Epidermal melanocyte (primary cell): Measurements from ENCODE around the gene NKAIN4.

Experiments used
- DNase-seq: peaks from one replicate; pipeline ENCODE4 v3.0.0; 2011; ENCODE audit warnings: low spot score; ENCODE audit not compliant: insufficient read length

Gene NKAIN4

DNA sequence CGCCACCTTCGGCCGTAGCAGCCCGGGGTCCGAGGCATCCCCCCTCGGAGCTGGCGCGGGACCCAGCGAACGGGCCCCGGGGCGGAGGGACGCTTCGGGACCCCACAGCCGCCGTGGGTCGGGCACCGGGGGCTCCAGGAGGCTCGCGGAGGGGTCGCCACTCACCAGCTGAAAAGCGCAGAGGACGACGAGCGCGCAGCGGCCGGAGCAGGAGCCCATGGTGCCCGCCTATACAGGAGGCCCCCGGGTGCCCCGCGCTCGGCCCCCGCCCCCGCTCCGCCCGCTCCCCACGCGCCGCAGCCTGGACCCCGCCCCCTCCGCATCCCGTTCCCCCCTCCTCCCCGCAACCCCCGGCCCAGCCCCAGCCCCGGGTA is at the start of gene NKAIN4:
Gene NKAIN4 (minus strand): TSS at position 232 of the 374 bp plus-strand sequence. CDS start 13 bp downstream, at position 219.
- no peak for DNase-seq

DNA sequence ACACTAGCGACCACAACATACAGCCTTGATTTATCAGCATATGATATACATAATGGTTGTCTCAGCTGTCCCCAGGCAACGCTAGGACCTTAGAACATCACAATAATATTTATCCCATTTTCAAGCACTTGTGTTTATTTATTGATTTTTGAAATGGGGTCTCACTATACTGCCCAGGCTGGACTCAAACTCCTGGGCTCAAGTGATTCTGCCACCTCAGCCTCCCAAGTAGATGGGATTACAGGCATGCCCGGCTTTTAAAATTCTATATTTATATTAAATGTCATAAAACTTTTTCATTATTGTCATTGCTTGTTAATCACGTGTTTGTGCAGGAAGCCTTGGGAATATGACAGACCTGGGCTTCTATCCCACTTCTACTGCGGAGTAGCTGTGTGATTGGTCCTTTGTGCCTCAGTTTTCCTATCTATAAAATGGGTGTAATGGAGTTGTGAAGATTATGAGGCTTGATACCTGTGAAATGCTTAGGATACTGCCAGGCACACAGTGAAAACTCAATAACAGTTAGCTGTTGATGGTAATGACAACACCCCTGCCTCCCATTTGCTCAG is 48.9 kb upstream of the NKAIN4 start:
- no peak for DNase-seq

DNA sequence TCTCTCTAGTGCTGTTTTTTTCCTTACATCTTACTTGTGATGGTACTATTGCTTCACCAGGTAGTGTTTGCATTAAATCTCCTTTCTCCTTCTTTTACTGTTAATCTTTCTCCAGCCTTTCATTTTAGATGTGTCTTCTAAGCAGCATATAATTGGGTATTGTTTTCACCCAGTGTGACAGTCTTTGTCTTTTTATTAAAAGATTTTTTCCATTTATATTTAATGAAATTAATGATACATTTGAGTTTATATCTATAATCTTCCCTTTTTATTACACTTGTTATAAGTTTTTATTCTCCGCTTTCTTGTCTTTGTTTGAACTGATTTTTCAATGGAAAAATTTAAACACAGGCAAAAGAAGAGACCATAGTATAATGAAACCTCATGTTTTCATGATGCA is 47.4 kb upstream of the NKAIN4 start:
- DNase-seq, result no peak

DNA sequence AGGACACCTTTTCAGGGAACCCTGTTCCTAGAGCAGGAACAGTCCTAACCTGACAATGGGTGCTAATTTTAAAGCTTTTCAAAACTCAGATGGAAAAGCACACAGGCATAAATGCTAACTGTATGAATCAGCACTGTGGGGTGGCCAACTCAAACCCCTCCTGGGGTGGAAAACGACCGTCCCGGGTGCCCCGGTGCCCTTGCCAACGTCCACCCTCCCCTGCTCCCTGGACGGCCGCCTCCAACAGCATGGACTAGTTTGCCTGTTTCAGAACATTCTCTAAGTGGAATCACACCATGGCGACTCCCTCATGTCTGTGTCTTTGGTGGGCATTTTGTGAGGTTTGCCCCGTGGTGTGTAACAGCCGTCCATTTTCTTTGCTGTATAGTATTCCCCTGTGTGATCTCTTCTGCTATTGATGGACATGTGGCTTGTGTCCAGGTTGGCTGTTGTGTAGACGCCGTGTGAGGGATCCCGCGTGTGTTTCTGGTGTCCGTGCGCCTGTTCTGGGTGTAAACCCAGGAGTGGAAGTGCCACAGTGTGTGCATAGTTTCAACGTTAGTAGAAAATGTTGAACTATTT is 44.6 kb upstream of the NKAIN4 start:
- no peak for DNase-seq

DNA sequence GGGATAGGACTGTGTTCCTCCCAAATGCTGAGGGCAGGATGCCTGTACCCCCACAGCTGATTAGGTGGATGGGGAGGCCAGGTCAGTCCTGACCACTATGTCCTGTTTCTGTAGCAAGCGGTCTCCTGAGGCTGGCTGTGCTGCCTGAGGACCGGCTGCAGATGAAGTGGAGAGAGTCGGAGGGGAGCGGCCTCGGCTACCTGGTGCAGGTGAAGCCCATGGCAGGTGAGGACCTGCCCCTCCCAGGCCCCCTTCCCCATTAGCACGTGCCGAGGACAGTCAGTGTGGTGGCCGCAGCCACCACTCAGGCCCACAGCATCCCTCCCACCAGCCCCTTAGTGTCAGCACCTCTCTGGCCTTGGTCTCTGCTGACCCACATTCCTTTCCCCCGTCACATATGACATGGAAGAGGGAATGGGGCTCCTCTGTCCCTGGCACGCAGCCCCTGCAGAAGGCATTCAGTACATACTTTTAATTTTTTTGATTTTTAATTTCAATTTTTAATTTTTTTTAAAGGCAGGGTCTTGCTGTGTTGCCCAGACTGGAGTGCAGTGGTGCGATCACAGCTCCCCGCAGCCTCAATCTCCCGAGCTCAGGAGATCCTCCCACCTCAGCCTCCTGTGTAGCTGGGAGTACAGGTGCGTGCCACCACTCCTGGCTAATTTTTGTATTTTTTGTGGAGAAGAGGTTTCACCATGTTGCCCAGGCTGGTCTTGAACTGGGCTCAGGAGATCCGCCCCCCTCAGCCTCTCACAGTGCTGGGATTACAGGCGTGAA is 43.7 kb upstream of the NKAIN4 start:
- no peak for DNase-seq

DNA sequence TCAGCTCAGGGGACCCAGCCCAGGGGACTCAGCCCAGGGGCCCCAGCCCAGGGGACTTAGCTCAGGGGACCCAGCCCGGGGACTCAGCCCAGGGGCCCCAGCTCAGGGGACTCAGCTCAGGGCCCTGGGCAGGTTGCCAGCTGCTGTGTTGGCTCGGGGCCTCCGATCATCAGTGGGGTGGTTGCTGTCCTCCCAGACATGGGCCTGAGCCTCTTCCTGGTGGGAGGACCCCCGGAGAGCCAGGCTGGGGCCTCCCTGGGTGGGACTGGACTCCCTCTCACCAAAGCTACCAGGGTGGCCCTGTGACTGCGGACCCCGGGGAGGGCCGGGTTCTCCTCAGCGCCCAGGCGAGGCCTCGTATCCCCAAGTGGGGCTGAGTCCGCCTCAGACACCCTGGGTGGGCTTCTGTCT is 43.1 kb upstream of the NKAIN4 start:
- no peak for DNase-seq

DNA sequence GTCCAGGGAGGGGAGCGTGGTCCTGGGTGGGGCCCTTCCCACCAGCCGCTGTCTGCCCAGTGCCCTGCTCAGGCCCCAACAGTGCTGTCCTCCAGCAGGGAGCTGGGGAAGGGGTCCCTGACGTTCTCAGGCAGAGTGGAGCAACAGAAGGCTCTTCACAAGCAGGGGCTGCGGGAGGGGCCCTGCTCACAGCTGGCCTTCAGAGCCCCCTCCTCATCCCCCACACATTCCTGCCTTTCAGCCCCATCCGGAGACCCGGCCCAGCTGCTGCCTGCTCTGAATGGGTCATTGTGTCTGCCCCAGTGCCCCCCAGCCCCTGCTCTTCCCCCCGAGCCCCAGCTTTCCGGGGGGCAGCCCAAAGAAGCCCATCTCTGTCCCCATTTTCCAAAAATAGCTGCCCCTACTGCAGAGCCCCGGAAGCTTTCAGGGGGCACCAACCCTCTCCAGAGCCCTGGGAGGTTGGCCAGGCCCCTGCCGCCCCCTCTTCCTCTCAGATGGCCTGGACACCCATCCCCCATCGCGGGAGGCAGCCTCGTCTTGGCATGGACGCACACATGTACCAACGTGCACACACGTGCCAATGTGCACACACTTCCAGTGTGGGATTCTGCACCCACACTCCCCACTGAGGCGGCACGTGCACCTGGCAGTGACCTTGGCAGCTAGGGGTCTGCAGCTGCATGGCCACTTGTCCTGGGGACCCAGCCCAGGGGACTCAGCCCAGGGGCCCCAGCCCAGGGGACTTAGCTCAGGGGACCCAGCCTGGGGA is 42.5 kb upstream of the NKAIN4 start:
- DNase-seq, result no peak

DNA sequence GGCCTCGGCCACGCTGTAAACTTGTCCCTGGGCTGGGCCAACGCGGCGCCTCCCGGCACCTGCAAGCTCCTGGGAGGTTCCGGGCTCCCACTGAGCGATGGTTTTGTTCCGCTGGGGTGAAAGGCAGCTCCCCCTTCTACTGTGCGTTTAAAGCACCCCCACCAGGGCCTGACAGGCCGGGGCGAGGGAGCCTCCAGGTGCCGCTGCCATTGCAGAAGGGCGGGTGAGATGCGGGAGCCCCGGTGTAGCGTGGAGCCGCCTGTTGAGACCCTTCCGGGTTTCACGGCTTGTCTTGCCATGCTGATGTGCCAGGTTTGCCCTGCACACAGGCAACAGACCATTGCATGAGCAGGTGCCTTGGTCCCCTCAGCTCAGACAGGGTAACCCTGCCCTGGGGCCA is 41.6 kb upstream of the NKAIN4 start:
- DNase-seq, result no peak

DNA sequence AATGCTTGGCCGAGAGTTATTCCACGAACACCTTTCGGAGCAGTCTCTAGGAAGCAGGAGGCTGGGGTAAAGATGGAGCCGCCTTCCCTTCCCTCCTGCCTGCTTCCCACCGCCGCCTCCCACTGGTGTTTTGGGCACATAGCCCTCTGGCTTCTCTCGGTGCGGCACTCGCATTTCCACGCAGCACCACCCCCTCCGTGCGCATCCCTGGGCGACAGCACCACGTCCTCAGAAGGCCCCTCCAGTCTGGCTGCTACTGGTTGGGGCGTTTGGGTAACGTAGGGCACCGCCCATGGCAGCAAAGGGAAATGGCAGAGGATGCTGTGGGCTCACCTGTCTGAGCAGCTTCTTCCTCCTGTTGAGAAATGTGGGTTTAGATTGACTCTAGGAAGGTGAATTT is 41.2 kb upstream of the NKAIN4 start:
- no peak for DNase-seq

DNA sequence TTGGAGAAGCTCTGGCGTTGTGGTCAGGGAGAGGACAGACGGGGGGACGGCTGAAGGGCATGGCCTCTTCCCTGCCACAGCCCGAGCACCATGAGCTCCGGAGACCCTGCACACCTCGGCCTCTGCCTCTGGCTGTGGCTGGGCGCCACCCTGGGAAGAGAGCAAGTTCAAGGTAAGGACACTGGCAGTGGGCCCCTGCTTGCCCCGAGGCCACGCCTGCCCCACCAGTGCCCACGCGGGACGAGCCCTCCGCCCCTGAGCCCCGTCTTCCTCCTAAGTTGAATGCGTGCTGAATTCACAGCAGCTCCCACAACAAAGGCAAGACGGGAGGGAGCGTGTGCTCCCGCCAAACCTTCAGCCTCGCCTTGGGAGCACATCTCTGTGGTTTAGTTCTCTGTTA is 40.8 kb upstream of the NKAIN4 start:
- DNase-seq, result no peak

DNA sequence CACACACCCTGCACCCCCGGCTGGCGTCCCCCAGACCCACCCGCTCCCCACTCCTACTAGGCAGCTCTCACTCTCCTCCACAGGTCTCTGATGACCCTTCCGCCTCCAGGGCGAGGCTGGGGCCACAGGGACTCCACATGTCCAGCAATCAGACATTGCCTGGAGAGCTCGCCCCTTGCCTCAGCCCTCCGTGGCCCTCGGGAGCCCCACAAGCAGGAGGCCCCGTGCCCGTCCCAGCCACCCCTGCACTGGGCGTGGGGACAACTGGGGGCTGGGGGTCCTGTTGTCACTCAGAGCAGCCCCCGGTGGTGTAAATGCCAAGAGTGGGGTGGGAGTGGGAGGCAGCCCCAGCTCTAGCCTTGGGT is 40.3 kb upstream of the NKAIN4 start:
- DNase-seq, result no peak

DNA sequence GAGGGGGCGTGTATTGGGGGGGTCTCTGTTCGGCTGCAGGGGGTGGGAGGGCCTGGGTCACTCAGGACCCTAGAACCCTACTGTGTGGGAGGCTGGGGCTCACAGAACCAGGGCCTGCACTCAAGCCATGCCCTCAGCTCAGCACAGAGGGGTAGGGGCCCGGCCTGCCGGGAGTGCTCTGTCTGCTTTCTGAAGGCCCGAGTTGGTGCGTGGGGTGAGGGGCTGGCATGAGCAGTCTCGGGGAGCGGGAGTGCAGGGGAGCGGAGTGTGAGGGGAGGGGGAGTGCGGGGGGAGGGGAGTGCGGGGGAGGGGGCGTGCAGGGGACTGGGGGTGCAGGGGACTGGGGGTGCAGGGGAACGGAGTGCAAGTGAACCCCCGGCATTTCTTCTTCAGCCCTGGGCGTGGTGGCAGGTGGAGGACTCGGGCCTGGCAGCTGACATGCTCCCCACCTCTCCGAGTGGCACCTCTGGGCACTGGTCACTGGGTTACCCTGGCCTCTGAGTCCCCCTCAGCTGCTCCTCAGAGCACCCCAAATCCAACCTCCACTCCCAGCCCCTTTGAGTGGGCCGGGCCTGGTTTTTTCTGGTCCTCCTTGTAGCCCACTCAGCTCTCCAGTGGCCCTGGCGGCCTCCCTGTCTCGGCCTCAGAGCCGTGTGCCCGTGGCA is 39.7 kb upstream of the NKAIN4 start:
- DNase-seq, result no peak

DNA sequence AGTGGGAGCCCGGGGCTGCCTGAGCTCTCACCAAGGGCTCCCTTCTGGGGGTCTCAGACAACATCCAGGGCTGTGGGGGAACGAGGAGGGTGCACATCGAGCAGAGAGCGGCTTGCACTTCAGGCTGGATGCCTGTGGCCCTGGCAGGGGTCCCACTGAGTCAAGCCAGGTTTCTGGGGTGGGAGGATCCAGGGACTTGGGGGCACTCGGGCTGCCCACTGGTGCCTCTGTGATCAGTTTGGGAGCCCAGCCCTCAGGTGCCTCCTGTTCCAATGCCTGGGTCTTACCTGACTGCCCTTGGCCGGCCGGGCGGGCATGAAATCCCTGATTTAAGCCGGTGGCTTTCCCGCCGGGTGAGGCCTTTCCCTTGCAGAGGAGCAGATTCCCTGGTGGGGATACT is 39.2 kb upstream of the NKAIN4 start:
- DNase-seq, result no peak

DNA sequence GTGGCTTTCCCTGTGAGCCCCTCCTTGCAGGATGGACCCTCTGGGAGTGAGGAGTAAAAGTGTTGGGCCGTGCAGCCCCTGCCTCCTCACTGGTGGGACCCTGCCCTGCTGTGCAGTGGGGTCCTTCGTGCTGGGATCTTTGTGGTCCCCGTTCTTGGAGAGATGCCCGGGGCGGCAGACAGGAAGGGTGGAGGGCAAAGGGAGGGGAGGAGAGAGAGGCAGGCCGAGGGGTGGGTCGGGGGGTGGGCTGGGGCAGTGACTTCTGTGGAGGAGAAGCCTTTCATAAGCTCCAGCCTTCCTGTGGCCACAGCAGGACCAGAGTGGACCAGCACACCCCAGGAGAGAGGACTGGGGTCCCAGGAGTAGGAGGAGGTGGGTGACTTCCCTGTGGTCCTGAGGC is 38.6 kb upstream of the NKAIN4 start, which contains the start of gene COL20A1:
Gene COL20A1 (plus strand): TSS at position 283 of the 400 bp plus-strand sequence. CDS start 1,922 bp downstream, outside the sequence.
- DNase-seq, result no peak

DNA sequence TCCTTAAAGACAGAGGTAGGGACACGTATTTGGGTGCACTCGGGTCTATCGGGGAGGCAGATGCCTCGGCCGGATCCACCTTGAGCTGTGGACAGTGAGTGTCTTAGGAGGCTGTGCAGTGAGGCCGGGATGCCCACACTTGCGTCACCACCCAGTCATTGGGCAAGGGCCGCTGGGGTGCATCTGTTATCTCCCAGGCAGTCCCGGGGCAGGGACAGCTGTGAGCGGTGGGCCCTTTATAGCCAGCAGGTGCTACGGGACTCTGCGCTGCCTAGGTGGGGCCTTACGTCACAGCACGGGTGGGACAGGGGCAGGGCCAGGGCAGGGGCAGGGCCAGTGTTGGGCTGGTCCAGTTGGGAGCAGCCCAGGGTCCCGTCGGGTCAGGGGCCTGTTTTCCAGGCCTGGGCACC is 38.0 kb upstream of the NKAIN4 start:
- DNase-seq, result no peak

DNA sequence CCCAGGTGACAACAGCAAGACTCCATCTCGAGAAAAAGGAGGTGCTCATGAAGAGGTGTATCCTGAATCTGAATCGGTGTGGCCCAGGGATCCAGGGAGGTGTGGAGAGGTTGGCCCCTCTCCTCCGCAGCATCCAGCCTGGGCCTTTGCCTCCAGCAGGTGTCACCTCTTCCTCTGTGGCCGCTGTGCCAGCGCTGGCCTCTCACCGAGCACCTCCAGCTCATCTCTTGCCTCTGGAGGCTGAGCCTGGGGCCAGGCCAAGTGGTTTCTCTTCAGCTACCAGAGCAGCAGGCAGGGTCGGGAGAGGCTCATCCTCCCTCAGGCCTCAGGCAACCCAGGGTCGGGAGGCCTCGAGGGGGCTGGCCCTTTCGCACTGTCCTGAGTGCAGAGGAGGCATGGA is 37.5 kb upstream of the NKAIN4 start:
- DNase-seq, result no peak

DNA sequence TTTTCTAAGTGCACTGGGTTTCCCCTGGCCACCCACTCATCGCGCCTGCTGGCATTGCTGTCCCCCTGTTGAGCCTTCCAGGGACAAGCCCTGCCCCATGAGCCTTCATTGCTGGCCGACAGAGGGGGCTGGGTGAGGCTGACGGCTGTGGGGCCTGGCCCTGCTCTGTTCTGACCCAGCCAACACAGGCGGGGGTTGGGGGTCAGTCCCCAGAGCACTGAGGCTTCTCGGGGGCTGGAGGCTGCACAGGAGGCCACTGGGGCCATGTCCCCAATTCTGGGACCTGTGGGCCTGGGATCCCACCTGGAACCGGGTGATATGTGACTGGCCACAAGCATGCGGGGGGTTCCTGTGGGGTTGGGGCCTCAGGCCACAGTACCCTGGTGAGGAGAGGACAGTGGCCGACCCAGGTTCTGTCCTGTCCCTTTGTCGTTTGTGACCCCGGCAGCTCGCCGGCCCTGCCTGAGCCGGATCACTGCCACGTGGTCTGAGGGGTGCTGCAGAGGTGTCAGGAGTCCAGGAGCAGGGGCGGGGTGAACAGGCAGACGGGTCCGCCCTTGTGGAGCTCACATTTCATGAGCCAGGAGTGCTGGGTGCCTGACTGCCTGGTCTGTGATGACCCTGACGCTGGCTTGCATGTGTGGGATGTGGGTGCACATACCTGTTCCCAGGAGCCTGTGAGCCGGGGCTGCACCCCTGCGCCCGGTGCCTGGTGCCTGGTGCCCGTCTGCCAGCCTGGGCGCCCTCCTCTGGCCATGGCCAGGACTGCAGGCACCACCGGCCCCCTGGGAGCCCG is 36.6 kb upstream of the NKAIN4 start:
- DNase-seq, result peak; percentile 84

DNA sequence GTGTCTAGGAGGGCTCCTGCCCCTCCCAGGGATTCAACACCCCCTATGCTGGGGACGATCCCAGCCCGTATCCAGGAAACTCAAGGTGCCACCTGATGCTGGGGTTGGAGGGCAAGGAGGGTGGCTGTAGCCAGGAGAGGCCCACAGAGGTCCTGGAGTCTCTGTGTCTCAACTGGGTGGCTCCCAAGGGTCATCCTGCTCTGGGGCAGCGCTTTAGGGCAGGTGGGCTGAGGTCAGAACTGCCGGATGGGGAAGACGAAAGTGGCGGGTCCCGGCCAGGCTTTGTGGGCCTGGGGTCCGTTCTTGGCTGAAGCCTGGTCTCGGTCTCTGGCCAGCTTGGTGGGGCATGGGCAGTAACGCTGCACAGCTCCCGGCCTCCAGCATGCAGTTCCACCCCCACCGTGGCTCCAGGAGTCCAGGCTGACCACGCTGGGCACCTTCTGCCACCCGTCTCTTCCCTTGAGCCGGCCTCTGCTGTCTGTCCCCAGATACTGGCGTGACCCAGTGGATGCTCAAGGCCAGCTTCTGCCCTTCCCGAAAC is 35.9 kb upstream of the NKAIN4 start:
- no peak for DNase-seq

DNA sequence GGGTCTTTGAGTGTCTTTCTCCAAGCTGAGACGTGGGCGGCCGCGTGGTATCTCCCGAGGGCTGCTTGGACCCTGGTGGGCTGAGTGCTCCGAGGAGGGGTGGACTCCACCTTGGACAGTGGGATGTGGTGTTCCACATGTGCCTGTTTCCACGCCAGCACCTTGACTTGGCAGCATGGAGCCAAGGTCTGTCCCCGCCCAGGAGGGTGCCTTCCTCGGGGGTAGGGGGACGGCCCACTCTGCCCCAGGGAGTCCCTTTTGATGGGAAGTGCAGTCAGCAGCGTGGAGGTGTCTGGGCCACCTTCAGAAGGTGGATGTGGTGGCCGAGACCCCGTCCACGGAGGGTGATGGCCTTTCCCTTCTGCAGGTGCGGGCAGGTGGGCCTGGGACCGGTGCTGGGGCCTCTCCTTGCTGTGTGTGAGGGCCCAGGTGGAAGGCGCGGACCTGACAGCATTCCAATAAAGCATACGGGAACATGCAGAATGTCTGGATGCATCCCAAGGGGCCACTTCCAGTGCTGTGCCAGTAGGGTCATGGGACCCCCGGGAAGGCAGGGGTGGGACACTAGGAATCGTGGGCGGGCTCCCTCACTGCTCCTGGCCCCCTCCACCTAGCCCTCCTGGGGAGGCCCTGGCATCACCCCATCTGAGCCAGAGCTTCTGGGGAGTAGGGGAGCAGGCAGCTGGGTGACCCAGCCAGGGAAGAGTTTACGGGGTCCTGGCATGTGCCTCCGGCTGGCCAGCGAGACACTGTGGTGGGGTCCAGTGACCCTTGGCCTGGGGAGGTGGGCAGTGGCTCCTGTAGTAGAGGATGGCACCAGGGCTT is 35.3 kb upstream of the NKAIN4 start:
- DNase-seq, result no peak
